ENCODE data around the gene PSAP.

DNA sequence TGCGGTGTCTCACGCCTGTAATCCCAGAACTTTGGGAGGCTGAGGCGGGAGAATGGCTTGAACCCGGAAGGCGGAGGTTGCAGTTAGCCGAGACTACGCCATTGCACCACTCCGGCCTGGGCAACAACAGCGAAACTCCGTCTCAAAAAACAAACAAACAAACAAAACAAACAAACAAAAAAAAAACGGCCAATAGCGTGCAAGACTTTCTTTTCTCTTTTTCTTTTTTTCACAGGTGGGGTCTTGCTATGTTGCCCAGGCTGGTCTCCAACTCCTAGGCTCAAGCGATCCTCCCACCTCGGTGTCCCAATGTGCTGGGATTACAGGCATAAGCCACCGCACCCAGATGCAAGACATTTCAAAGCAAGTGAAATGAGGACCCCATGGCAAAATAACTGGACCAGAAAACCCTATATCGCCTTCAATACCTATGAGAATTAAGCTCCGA lies 1.6 kb downstream of the PSAP start:
- TF ChIP-seq, protein P1, sequence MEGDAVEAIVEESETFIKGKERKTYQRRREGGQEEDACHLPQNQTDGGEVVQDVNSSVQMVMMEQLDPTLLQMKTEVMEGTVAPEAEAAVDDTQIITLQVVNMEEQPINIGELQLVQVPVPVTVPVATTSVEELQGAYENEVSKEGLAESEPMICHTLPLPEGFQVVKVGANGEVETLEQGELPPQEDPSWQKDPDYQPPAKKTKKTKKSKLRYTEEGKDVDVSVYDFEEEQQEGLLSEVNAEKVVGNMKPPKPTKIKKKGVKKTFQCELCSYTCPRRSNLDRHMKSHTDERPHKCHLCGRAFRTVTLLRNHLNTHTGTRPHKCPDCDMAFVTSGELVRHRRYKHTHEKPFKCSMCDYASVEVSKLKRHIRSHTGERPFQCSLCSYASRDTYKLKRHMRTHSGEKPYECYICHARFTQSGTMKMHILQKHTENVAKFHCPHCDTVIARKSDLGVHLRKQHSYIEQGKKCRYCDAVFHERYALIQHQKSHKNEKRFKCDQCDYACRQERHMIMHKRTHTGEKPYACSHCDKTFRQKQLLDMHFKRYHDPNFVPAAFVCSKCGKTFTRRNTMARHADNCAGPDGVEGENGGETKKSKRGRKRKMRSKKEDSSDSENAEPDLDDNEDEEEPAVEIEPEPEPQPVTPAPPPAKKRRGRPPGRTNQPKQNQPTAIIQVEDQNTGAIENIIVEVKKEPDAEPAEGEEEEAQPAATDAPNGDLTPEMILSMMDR (IDR thresholded peaks at IDR 0.05 in 8 of 11, conservative IDR thresholded peaks at IDR 0.05 in 3 of 11), result no peak
- TF ChIP-seq POLR2A (IDR thresholded peaks at IDR 0.05) (no peak), POLR2AphosphoS5 (IDR thresholded peaks at IDR 0.05) (no peak)

All from spleen (tissue), 7 donors.